Stimulated activated naive CD8-positive, alpha-beta T cell treated with anti-CD3 and anti-CD28 coated beads, Interleukin-15, amount 100 ng/mL, for 72 hours (primary cell): Measurements from ENCODE around the gene DRC3.

ENCODE experiments used
- ATAC-seq: fragments of 150-1000 bp; cut with Tn5 transposase; 2 replicates; pipeline ENCODE4 v1.10.0; 2021; ENCODE audit warnings: mild to moderate bottlenecking, moderate library complexity
- DNase-seq, 2 donors: peaks; one replicate each; pipeline ENCODE4 v3.0.0; 2021 to 2022
- H3K27ac Mint-ChIP-seq, 2 donors: one replicate each; pipeline ENCODE4 v1.8.0; 2022; ENCODE audit warnings: mild to moderate bottlenecking in 2 of 2, mixed read lengths in 2 of 2, moderate library complexity in 2 of 2
- H3K27me3 Mint-ChIP-seq: one replicate; pipeline ENCODE4 v1.8.0; 2022; ENCODE audit warnings: mixed read lengths
- H3K4me1 Mint-ChIP-seq: one replicate; pipeline ENCODE4 v1.8.0; 2022; ENCODE audit warnings: mild to moderate bottlenecking, mixed read lengths
- H3K4me3 Mint-ChIP-seq, 2 donors: one replicate each; pipeline ENCODE4 v1.8.0; 2022; ENCODE audit warnings: mild to moderate bottlenecking in 2 of 2, mixed read lengths in 2 of 2, moderate library complexity in 1 of 2
- H3K9me3 Mint-ChIP-seq, 2 donors: one replicate each; pipeline ENCODE4 v1.8.0; 2022; ENCODE audit warnings: mixed read lengths in 2 of 2

The DRC3 gene

GRCh38 chr17:17972126-17972951 lies at the start of gene DRC3, which contains the start of gene TOM1L2:
Gene DRC3 (plus strand): TSS chr17:17972862. CDS start chr17:17977599, 4,737 bp downstream.
Gene TOM1L2 (minus strand): TSS chr17:17972400. CDS start chr17:17972313, 87 bp downstream.
- H3K27me3 Mint-ChIP-seq: no peaks in the 10 kb centered on the region
- H3K4me1 Mint-ChIP-seq: peaks cover 41% of the 10 kb centered on the region
- H3K9me3 Mint-ChIP-seq: no peaks in the 10 kb centered on the region
- H3K4me3 Mint-ChIP-seq: peak within 1 kb of the TSS; percentile 96
- DNase-seq (peak; percentile 100), ATAC-seq (peak; percentile 98)
- H3K27ac Mint-ChIP-seq: peak within 1 kb of the TSS; percentile 98 to 99

GRCh38 chr17:17924131-17924856 lies 48.4 kb upstream of the DRC3 start:
- no peak overlapping the region for H3K4me3 Mint-ChIP-seq
- DNase-seq (no peak), ATAC-seq (no peak)
- H3K9me3 Mint-ChIP-seq: no peaks in the 10 kb centered on the region
- H3K27me3 Mint-ChIP-seq: no peaks in the 10 kb centered on the region
- peaks cover 31% of the 10 kb centered on the region for H3K4me1 Mint-ChIP-seq
- no peak overlapping the region for H3K27ac Mint-ChIP-seq

GRCh38 chr17:17924857-17925250 lies 47.8 kb upstream of the DRC3 start:
- Mint-ChIP-seq H3K4me3 (no peak overlapping the region), H3K27ac (peak overlapping the region in 1 of 2 donors; percentile 29)

GRCh38 chr17:17926036-17926435 lies 46.6 kb upstream of the DRC3 start:
- Mint-ChIP-seq H3K27ac (no peak overlapping the region), H3K27me3 (no peaks in the 10 kb centered on the region), H3K9me3 (no peaks in the 10 kb centered on the region), H3K4me1 (peaks cover 30% of the 10 kb centered on the region), H3K4me3 (no peak overlapping the region)
- ATAC-seq (no peak), DNase-seq (no peak)

More at GRCh38 chr17:17924857-17925250, 47.8 kb upstream of the DRC3 start:
- DNase-seq (no peak), ATAC-seq (no peak)
- Mint-ChIP-seq H3K27me3 (no peaks in the 10 kb centered on the region), H3K4me1 (peaks cover 29% of the 10 kb centered on the region), H3K9me3 (no peaks in the 10 kb centered on the region)

- no peak for DNase-seq
- peaks cover 24% of the 10 kb centered on the region for H3K4me1 Mint-ChIP-seq
- no peak overlapping the region for H3K27ac Mint-ChIP-seq
Observed at GRCh38 chr17:17926840-17927449, 45.7 kb upstream of the DRC3 start.

GRCh38 chr17:17928398-17929287 lies 44.0 kb upstream of the DRC3 start:
- Mint-ChIP-seq H3K27ac (no peak overlapping the region), H3K27me3 (no peaks in the 10 kb centered on the region), H3K9me3 (no peaks in the 10 kb centered on the region), H3K4me3 (no peak overlapping the region), H3K4me1 (peaks cover 22% of the 10 kb centered on the region)
- ATAC-seq: no peak
- no peak for DNase-seq

More at GRCh38 chr17:17926840-17927449, 45.7 kb upstream of the DRC3 start:
- H3K27me3 Mint-ChIP-seq: no peaks in the 10 kb centered on the region
- no peak for ATAC-seq
- H3K9me3 Mint-ChIP-seq: no peaks in the 10 kb centered on the region
- H3K4me3 Mint-ChIP-seq: no peak overlapping the region

GRCh38 chr17:17929655-17930380 lies 42.8 kb upstream of the DRC3 start:
- ATAC-seq (no peak), DNase-seq (no peak)
- Mint-ChIP-seq H3K4me3 (no peak overlapping the region), H3K4me1 (peaks cover 30% of the 10 kb centered on the region), H3K27me3 (no peaks in the 10 kb centered on the region), H3K9me3 (no peaks in the 10 kb centered on the region), H3K27ac (no peak overlapping the region)

GRCh38 chr17:17930674-17931073 lies 42.0 kb upstream of the DRC3 start:
- DNase-seq: no peak
- Mint-ChIP-seq H3K9me3 (no peaks in the 10 kb centered on the region), H3K4me3 (no peak overlapping the region), H3K4me1 (peaks cover 34% of the 10 kb centered on the region), H3K27ac (no peak overlapping the region), H3K27me3 (no peaks in the 10 kb centered on the region)
- ATAC-seq: no peak

- DNase-seq (no peak), ATAC-seq (no peak)
- Mint-ChIP-seq H3K27me3 (no peaks in the 10 kb centered on the region), H3K27ac (peak overlapping the region in 1 of 2 donors; percentile 28), H3K4me1 (peaks cover 39% of the 10 kb centered on the region), H3K9me3 (no peaks in the 10 kb centered on the region), H3K4me3 (no peak overlapping the region)
Observed at GRCh38 chr17:17931159-17931558, 41.5 kb upstream of the DRC3 start.

GRCh38 chr17:17933775-17934174 lies 38.9 kb upstream of the DRC3 start:
- Mint-ChIP-seq H3K4me3 (no peak overlapping the region), H3K27ac (peak overlapping the region in 1 of 2 donors; percentile 37), H3K9me3 (no peaks in the 10 kb centered on the region), H3K27me3 (no peaks in the 10 kb centered on the region), H3K4me1 (peaks cover 53% of the 10 kb centered on the region)
- ATAC-seq: no peak
- no peak for DNase-seq

GRCh38 chr17:17934214-17934613 lies 38.4 kb upstream of the DRC3 start:
- Mint-ChIP-seq H3K27ac (peak overlapping the region in 1 of 2 donors; percentile 37), H3K27me3 (no peaks in the 10 kb centered on the region), H3K4me3 (no peak overlapping the region), H3K9me3 (no peaks in the 10 kb centered on the region), H3K4me1 (peaks cover 53% of the 10 kb centered on the region)
- ATAC-seq: no peak
- no peak for DNase-seq

GRCh38 chr17:17934806-17935205 lies 37.9 kb upstream of the DRC3 start:
- Mint-ChIP-seq H3K4me3 (no peak overlapping the region), H3K27me3 (no peaks in the 10 kb centered on the region), H3K9me3 (no peaks in the 10 kb centered on the region), H3K27ac (no peak overlapping the region), H3K4me1 (peaks cover 49% of the 10 kb centered on the region)
- DNase-seq: no peak
- no peak for ATAC-seq

- ATAC-seq (no peak), DNase-seq (no peak)
- Mint-ChIP-seq H3K4me1 (peaks cover 47% of the 10 kb centered on the region), H3K27me3 (no peaks in the 10 kb centered on the region), H3K4me3 (no peak overlapping the region), H3K27ac (no peak overlapping the region), H3K9me3 (no peaks in the 10 kb centered on the region)
Observed at GRCh38 chr17:17935321-17936271, 37.1 kb upstream of the DRC3 start.
